GM13976 (cell line): Measurements from ENCODE around the gene PARS2.

Experiments
- DNase-seq: peaks from one replicate; pipeline ENCODE4 v3.0.0; 2012; ENCODE audit warnings: low spot score
- in situ Hi-C: fragments of 300-500 bp; cut with MboI; formaldehyde crosslinking; loops from one replicate; pipeline ENCODE4 v1.12.0; 2022; ENCODE audit warnings: low sequenced_read_pairs, mixed read lengths, inconsistent platforms; ENCODE audit not compliant: unreplicated experiment
- TF ChIP-seq, protein P1 (sequence below): IDR thresholded peaks from 2 replicates; pipeline ENCODE4 v1.5.1; 2012; ENCODE audit warnings: borderline replicate concordance, mild to moderate bottlenecking; ENCODE audit not compliant: insufficient read depth; ENCODE audit errors: extremely low read depth, missing control alignments, control extremely low read depth

Gene PARS2

DNA sequence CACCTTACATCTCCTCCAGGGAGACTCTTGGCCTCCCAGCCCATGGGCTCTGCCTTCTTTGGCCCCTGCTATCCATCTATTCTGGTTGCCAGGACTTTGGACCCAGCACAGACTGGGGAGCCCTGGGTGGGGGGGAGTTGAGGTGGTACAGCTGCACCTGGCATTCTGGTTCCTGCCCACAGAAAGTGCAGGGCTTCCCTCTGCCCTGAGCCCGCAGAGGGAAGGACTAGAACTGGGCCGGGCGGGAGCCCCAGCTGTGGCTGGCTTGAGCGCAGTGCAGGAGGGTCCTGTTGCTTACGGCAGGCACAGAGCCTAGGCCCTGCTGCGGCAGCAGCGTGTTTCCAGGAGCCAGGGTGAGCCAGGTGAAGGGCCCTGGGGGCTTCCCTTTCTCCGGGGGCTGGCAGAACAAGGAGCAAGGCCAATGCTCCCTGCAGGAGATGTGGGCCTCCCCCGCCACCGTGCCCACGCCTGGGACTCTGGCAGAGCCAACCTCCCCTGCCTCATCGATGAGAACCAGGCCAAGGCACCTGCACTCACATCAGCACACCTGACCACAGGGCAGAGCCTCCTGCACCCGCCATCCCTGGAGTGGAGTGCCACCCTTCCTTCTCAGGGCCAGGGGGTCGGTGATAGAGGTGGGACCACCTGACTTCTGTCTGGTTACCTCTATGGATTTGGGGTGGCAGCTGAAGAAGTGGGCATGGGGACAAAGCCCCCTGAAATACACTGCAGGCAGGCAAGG is 16.1 kb downstream of the PARS2 start:
- no peak for DNase-seq
- TF ChIP-seq, protein P1, sequence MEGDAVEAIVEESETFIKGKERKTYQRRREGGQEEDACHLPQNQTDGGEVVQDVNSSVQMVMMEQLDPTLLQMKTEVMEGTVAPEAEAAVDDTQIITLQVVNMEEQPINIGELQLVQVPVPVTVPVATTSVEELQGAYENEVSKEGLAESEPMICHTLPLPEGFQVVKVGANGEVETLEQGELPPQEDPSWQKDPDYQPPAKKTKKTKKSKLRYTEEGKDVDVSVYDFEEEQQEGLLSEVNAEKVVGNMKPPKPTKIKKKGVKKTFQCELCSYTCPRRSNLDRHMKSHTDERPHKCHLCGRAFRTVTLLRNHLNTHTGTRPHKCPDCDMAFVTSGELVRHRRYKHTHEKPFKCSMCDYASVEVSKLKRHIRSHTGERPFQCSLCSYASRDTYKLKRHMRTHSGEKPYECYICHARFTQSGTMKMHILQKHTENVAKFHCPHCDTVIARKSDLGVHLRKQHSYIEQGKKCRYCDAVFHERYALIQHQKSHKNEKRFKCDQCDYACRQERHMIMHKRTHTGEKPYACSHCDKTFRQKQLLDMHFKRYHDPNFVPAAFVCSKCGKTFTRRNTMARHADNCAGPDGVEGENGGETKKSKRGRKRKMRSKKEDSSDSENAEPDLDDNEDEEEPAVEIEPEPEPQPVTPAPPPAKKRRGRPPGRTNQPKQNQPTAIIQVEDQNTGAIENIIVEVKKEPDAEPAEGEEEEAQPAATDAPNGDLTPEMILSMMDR = no peak
- in situ Hi-C loops = no loop called here

DNA sequence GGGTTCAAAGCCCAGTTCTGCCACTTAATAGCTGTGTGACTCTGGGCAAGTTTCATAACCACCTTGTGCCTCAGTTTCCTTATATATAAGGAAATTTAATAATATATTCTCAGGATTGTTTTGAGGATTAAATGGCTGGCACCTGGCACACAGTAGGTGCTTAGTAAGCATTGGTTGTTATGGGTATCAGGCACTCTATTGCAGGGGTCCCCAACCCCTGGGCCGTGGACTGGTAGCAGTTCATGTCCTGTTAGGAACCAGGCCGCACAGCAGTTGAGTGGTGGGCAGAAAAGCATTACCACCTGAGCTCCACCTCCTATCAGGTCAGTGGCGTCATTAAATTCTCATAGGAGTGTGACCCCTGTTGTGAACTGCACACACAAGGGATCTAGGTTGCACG is 18.5 kb downstream of the PARS2 start:
- DNase-seq = no peak
- in situ Hi-C loops = no loop called here
- TF ChIP-seq, protein P1 = no peak

DNA sequence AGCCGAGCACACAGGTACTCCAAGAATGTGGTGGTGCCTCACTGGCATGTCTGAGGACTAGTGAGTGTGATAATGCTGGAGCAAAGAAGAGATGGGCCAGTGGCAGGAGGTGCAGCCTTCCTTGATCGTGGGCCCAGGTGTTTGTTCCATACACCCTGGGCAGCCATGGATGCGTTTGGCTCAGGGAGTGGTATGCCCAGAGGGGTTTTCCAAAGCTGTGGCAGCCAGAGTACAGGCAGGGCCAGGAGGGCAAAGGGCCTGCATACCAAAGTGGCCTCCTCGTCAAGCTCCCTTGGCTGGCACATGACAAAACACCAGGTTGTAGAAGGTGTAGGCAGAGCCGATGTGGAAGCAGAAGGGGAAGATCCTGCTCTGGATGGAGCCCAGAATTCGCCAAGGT is 19.0 kb downstream of the PARS2 start:
- in situ Hi-C loops = no loop called here
- DNase-seq = no peak
- TF ChIP-seq, protein P1 = no peak

DNA sequence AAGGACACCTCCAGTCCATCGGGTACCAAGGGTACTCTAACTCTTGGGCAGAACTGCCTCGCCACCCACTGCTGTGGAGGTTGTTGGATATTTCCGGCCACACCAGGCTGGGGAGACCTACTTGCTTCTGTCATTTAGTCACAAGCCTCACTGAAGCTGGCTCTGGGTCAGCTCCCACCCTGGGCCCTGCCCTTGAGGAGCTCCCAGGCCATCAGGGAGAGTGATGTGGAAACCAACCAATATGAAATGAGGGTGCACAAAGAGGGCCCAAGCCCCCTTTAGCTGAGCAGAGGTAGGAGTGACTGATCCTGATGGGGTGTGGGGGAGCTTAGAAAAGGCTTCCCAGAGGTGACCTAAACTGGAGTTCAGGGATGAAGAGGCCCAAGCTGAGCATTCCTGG is 19.6 kb downstream of the PARS2 start:
- TF ChIP-seq, protein P1 = no peak
- in situ Hi-C loops = no loop called here
- DNase-seq = no peak

DNA sequence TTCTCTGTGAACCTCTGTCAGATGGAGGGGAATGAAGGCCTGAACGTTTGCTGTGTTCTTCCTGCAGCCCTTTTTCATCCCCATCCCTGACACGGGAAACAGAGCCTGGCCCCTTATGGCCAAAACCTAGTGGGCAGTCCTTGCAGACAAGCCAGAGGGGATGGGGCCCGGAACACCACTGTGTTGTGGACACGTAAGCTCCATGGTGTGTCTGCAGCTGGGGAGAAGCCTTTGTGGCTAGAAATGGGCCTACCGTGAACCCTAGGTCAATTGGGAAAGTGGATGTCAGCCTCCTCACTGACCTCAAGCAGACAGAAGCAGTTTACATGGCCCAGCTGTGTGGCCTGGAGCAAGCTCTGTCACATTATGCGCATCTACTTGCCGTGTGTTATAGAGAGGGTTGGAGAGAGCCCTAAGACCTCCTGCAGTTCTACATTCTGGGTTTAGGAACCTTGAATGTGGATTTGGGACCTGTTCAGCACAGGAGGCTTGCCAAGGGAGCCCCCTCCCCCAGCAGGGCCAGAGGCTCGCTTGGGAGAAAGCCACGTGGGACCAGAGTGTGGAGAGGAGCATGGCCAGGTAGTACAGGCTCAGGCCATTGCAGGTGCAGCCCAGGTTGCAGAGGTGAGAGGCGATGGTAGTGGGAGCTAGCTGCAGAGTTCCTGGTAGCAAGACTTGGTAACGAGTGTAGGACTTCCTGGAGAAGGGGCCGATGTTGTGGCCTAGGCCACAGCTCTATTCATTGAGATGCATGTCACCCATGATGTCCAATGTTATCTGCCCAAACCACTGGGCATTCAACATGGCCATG is 20.7 kb downstream of the PARS2 start:
- in situ Hi-C loops = no loop called here

DNA sequence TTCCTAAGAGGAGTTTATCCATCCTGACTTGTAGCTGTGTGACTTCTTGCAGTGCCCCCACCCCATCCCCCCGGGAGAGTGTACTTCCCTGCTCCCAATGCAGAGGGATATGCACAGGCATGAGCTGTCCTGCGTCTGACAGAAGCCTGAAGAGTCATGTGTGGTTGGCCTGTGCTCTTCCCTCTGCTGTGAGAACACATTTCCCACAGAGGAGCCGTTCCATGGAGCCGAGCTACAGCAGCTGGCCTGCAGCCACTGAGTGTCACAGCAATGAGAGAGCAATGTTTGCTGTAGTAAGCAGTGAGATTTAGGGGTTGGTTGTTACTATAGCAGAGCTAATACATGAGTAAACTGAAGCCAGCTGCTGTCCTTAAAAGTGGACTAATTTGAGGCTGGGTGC is 22.0 kb downstream of the PARS2 start:
- TF ChIP-seq, protein P1 = no peak
- in situ Hi-C loops = no loop called here

More for the DNA sequence above, 20.7 kb downstream of the PARS2 start:
- TF ChIP-seq, protein P1 = no peak
- DNase-seq = no peak

More for the DNA sequence above, 22.0 kb downstream of the PARS2 start:
- DNase-seq = no peak
